ENCODE measurements around the gene CUEDC1. TPM values are rescaled to one million over a fixed set of nuclear protein-coding genes. Genes with fewer than 3 reads are reported as not detected.

CUEDC1 gene
- total RNA-seq, 2 experiments from 2014 or later: 0.47 TPM; not detected in 1

DNA sequence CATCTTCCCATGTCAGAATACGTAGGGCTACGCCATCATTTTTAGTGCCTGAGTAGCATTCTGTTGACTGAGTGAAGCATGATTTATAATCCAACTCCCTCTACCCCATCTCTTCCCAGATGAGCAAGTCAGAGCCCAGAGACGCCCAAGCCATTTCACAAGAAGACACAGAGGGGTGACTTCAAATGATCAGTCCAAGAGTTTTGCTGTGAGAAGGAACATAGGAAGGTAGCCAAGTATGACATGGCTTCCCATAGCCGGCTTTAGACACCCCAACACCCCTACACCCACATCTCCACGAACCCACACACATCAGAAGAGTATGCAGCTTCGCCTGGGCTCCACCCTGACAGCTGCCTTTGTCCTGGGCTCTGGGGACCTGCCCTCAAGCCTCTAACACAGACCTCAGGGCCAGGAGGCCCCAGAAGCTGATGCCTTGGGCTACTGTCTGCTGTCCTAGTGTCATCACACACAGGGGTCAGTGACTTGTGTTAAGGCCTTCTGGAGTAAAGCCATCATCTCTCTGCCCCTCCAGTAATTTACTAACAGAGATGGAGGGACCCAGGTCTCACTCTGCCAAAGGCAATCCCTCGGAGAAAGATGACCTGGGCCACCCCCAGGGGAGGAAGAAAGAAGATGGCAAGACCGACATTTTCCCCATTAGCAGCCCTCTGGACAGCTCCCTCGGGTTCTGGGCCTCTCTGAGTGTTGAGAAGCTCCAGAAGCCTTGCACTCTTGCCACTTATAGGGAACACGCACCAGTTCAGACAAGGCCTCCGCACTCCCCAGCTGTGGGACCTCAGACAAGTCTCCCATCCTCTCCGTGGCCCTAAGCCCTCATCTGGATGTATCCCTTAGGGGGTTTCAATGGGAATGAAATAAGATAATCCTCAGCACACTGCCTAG is 66.6 kb downstream of the CUEDC1 start:
- ChIA-PET POLR2A (no interaction called here), CTCF (interaction anchor here (1.0 kb wide), 1 partner anchor 11 kb away, joined by 3 read pairs; no protein-coding TSS in a partner anchor)
- Mint-ChIP-seq H3K27me3 (peaks cover 8% of the 10 kb centered on the region), H3K4me3 (no peak overlapping the region), H3K27ac (no peak overlapping the region), H3K36me3 (ENCODE audit: low read depth) (no peaks in the 10 kb centered on the region), H3K9me3 (no peaks in the 10 kb centered on the region), H3K4me1 (peaks cover 7% of the 10 kb centered on the region)
- DNase-seq: no peak

DNA sequence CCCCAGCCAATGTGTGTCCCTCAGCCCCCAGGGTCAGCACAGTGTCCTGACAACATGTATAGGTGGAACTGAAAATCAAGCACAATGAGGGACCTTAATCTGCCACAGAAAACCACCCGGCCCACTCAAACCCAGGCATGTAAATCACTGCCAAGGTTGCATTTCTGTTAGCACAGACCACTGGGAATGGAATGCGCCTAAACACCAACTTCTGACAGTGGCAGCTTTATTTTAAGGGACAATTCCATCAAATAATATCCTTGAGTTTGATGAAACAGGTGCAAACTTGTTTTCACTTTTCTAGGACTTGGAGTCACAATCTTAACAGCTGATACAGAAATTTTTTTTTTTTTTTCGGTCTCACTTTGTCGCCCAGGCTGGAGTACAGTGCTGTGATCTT is 68.1 kb downstream of the CUEDC1 start:
- no peak overlapping the region for H3K27ac Mint-ChIP-seq
- H3K4me1 Mint-ChIP-seq: no peaks in the 10 kb centered on the region
- POLR2A ChIA-PET: no interaction called here
- H3K9me3 Mint-ChIP-seq: no peaks in the 10 kb centered on the region
- CTCF ChIA-PET: no interaction called here
- H3K4me3 Mint-ChIP-seq: no peak overlapping the region
- H3K27me3 Mint-ChIP-seq: peaks cover 6% of the 10 kb centered on the region
- no peak for DNase-seq
- no peaks in the 10 kb centered on the region for H3K36me3 Mint-ChIP-seq (ENCODE audit: low read depth)

DNA sequence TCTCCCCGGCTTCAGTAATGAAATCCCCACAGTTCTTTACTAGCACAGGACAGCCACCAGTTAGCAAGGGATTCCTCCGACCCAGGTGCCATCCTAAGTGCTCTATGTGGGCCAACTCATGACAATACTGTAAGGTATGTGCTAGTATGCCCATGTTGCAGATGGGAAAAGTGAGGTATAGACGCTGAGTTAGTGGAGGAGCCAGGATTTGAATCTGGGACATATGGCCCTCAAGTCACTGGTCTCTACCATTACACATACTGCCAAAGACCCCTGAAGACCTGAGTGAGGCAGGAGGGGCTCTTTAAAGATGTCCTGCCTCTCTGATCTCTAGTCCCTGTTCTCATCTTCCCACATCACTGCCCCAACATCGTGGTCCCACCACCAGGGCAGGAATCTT is 69.2 kb downstream of the CUEDC1 start:
- POLR2A ChIA-PET: no interaction called here
- H3K27me3 Mint-ChIP-seq: peaks cover 2% of the 10 kb centered on the region
- no peak overlapping the region for H3K4me3 Mint-ChIP-seq
- no peaks in the 10 kb centered on the region for H3K4me1 Mint-ChIP-seq
- no peaks in the 10 kb centered on the region for H3K36me3 Mint-ChIP-seq (ENCODE audit: low read depth)
- CTCF ChIA-PET: interaction anchor here (1.0 kb wide), 1 partner anchor 25 kb away, joined by 3 read pairs; no protein-coding TSS in a partner anchor
- no peak for DNase-seq
- H3K9me3 Mint-ChIP-seq: no peaks in the 10 kb centered on the region
- H3K27ac Mint-ChIP-seq: no peak overlapping the region

DNA sequence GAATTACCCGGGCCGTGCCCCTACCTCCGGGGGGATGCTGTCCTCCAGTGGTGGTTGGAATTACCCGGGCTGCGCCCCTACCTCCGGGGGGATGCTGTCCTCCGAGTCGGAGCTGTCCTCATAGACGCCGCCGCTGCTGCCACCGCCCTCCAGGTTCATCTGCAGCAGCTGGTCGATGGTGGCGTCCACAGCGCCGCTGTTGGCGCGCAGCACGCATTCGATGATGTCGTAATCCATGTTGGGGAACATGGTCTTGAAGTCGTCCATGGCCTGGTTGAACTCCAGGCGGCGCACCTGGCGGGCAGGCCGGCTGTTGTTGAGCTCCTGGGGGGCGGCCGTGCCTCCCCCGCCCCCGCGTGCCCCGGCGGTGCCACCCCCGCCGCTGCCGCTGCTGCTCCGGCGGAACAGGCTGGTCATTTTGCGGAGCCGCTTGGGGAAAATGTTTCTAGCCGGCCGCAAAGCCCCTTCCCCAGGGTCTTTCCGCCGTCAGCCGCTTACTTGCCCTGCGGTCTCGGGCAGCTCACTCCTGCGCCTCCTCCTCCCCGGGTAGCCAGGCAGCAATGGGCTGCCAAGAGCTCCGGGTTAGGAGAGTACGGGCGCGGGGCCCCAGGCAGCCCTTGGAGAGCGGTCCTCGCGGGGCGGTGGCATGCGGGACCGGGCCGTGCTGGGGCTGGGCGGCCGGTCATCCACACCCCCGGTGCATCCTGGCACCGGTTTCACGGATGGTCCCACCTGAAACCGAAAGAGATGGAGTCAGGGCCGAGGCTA is 69.9 kb downstream of the CUEDC1 start:
- Mint-ChIP-seq H3K4me1 (no peaks in the 10 kb centered on the region), H3K36me3 (ENCODE audit: low read depth) (no peaks in the 10 kb centered on the region), H3K27me3 (peaks cover 1% of the 10 kb centered on the region), H3K27ac (no peak overlapping the region), H3K9me3 (no peaks in the 10 kb centered on the region), H3K4me3 (no peak overlapping the region)
- ChIA-PET POLR2A (no interaction called here), CTCF (interaction anchor here (1.0 kb wide), 1 partner anchor 25 kb away, joined by 3 read pairs; no protein-coding TSS in a partner anchor)
- DNase-seq: no peak

DNA sequence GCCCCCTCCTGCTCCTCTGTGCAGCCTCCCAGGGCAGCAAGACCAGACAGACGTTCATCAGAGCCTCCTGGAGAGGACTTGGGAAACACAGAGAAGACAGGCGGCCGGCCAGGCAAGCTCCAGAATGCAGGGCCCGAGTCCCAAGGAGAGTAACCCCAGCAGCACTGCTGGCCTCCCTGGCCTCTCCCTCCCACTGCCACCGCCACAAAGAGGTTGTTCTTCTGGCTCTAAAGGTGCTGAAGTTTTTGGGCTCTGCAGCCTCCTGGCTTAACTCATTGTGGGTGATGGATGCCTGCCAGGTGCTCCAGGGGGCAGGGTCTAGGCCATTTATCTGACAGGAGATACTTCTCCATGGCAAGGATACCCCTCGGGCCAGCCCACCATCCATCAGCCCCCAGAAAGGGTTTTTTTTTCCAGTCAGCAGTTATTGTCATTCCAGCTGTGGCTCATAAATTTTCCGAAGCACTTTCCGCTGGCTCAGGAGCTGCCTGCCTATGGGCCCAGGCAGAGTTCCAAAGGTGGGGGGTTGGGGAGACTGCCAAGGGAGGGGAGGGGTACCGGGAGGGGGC is 73.3 kb downstream of the CUEDC1 start:
- Mint-ChIP-seq H3K27me3 (peaks cover 9% of the 10 kb centered on the region), H3K9me3 (no peaks in the 10 kb centered on the region), H3K36me3 (ENCODE audit: low read depth) (no peaks in the 10 kb centered on the region), H3K4me1 (peaks cover 12% of the 10 kb centered on the region), H3K4me3 (no peak overlapping the region), H3K27ac (no peak overlapping the region)
- no peak for DNase-seq
- CTCF ChIA-PET: interaction anchor here (1.6 kb wide), 1 partner anchor 69 kb away, joined by 4 read pairs; no protein-coding TSS in a partner anchor
- POLR2A ChIA-PET: interaction anchor here (0.6 kb wide), 1 partner anchor 16 kb away, joined by 6 read pairs; no protein-coding TSS in a partner anchor

DNA sequence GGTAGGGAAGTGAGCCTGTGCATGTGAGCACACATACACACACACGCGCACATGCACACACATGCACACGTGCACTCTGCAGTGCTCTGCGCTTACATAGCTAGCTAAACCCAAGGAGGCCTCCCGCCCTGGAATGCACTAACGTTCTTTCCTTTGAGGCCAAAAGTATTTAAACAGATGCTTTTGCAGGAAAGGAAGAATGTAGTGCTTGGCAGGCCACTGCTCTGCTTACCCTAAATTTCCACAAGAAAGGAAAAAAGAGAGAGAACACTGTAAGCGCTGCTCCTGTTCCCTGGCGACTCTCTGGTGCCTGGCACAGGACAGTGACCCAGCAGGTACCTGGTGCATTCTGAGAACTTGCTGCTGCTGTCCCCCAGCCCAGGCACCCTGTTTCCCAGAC is 74.1 kb downstream of the CUEDC1 start:
- POLR2A ChIA-PET: no interaction called here
- H3K4me3 Mint-ChIP-seq: no peak overlapping the region
- H3K27me3 Mint-ChIP-seq: peaks cover 12% of the 10 kb centered on the region
- no peaks in the 10 kb centered on the region for H3K36me3 Mint-ChIP-seq (ENCODE audit: low read depth)
- peaks cover 12% of the 10 kb centered on the region for H3K4me1 Mint-ChIP-seq
- CTCF ChIA-PET: interaction anchor here (1.1 kb wide), 1 partner anchor 75 kb away, joined by 3 read pairs; no protein-coding TSS in a partner anchor
- DNase-seq: no peak
- no peaks in the 10 kb centered on the region for H3K9me3 Mint-ChIP-seq
- H3K27ac Mint-ChIP-seq: no peak overlapping the region

DNA sequence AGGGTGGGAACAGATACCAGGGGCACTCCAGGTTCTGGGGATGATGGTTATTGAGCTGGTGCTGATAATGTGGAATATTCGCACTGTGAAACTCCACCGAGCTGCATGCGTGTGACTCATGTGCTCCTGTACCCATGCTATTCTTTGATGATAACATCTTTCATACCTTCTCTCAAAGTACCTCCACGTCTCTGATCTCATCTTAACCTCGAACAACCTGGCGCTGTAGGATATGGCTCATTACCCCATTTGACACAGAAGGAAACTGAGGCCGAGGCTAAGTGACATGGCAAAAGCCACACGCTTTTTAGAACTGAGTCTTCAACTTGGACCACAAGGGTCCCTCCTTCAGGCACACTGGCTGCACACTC is 75.1 kb downstream of the CUEDC1 start:
- H3K4me3 Mint-ChIP-seq: no peak overlapping the region
- POLR2A ChIA-PET: no interaction called here
- no peak for DNase-seq
- peaks cover 15% of the 10 kb centered on the region for H3K27me3 Mint-ChIP-seq
- H3K9me3 Mint-ChIP-seq: no peaks in the 10 kb centered on the region
- peaks cover 12% of the 10 kb centered on the region for H3K4me1 Mint-ChIP-seq
- CTCF ChIA-PET: interaction anchor here (0.6 to 1.4 kb wide), 4 partner anchors 8 to 256 kb away, joined by 3 to 4 read pairs (median 4); no protein-coding TSS in a partner anchor
- H3K36me3 Mint-ChIP-seq (ENCODE audit: low read depth): no peaks in the 10 kb centered on the region
- no peak overlapping the region for H3K27ac Mint-ChIP-seq

DNA sequence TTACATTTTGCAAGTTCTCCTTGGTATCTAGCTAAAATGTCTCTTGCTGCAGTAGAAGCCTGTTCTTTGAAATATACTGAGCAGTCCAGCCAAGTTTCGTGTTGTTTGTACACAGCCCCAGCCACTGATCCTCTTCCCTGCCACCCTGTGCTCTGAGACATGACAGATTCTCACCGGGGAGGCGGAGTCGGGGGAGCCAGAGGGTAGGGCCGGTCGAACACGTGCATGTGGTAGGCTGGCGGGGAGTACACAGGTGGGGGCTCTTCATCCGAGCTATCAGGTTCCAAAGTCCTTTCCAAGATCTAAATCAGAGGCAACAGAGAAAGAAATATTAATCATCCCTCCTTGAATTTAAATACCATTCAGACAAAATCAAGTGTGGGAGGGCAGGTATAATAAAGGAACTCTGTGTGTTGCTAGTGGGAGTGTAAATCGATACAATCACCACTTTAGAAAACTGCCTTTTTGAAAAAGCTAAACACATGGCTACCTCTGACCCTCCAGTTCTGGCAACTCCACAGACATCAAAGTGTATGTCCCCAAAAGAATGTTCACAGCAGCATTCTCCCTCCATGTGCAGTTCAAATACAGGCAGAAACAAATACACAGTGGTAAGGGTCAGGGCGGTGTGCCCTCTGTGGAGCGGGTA is 75.7 kb downstream of the CUEDC1 start:
- no peak overlapping the region for H3K4me3 Mint-ChIP-seq
- no peaks in the 10 kb centered on the region for H3K36me3 Mint-ChIP-seq (ENCODE audit: low read depth)
- peaks cover 15% of the 10 kb centered on the region for H3K27me3 Mint-ChIP-seq
- H3K9me3 Mint-ChIP-seq: no peaks in the 10 kb centered on the region
- H3K27ac Mint-ChIP-seq: no peak overlapping the region
- DNase-seq: no peak
- H3K4me1 Mint-ChIP-seq: peaks cover 12% of the 10 kb centered on the region
- CTCF ChIA-PET: interaction anchor here (1.1 to 1.4 kb wide), 3 partner anchors 8 to 77 kb away, joined by 3 to 4 read pairs (median 3); no protein-coding TSS in a partner anchor
- POLR2A ChIA-PET: no interaction called here

DNA sequence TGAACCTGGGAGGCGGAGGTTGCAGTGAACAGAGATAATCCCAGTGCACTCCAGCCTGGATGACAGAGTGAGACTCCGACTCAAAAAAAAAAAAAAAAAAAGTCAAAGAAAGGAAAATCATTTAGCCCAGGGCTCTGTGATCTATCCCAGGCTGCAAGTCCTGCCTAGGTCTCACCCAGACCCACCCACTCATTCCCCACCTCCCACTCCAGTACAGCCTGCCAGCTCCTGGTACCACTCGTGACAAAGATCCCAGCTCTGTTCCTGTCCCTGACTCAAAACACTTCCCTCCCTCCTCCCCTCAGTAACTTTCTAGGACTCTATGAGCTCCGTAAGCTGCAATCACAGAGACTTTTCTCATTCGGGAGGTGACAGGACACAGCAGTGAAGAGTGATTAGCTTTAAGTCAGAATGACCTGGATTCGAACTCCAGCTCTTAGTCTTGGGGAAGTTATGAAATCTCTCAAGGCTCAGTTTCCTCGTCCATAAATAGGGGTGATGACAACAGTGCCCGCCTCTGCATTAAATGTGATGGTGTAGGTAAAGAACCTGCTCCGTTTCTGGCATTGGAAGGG is 77.3 kb downstream of the CUEDC1 start:
- Mint-ChIP-seq H3K36me3 (ENCODE audit: low read depth) (no peaks in the 10 kb centered on the region), H3K9me3 (no peaks in the 10 kb centered on the region), H3K27me3 (peaks cover 20% of the 10 kb centered on the region), H3K4me3 (no peak overlapping the region), H3K4me1 (peaks cover 22% of the 10 kb centered on the region), H3K27ac (no peak overlapping the region)
- ChIA-PET POLR2A (interaction anchor here (0.6 kb wide), 1 partner anchor 1563 kb away, joined by 3 read pairs; no protein-coding TSS in a partner anchor), CTCF (interaction anchor here (1.2 to 1.5 kb wide), 2 partner anchors 11 to 18 kb away, joined by 4 to 6 read pairs; no protein-coding TSS in a partner anchor)
- DNase-seq: no peak

DNA sequence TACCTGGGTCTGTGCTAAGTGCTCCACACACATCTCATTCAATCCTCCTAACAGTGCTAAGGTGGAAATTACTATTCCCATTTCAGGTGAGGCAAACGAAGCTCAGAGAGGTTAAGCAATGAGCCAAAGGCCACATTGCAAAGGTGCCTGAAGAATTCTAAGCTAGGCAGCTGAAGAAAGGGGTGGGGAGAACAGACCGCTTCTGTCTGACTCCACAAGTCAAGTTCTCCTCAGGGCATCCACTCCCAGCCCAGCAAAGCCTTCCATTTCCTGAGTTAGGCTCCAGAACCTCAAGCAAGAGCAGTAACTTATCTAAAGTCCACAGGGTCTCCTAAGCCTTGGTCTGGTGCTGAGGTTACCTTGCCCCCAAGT is 78.4 kb downstream of the CUEDC1 start:
- CTCF ChIA-PET: interaction anchor here (1.0 to 1.6 kb wide), 2 partner anchors 15 to 27 kb away, joined by 3 to 5 read pairs; partner anchors contain the start of gene MRPS23
- Mint-ChIP-seq H3K4me1 (peaks cover 26% of the 10 kb centered on the region), H3K27me3 (peaks cover 26% of the 10 kb centered on the region), H3K9me3 (no peaks in the 10 kb centered on the region), H3K27ac (no peak overlapping the region), H3K4me3 (no peak overlapping the region), H3K36me3 (ENCODE audit: low read depth) (no peaks in the 10 kb centered on the region)
- POLR2A ChIA-PET: no interaction called here
- DNase-seq: no peak

DNA sequence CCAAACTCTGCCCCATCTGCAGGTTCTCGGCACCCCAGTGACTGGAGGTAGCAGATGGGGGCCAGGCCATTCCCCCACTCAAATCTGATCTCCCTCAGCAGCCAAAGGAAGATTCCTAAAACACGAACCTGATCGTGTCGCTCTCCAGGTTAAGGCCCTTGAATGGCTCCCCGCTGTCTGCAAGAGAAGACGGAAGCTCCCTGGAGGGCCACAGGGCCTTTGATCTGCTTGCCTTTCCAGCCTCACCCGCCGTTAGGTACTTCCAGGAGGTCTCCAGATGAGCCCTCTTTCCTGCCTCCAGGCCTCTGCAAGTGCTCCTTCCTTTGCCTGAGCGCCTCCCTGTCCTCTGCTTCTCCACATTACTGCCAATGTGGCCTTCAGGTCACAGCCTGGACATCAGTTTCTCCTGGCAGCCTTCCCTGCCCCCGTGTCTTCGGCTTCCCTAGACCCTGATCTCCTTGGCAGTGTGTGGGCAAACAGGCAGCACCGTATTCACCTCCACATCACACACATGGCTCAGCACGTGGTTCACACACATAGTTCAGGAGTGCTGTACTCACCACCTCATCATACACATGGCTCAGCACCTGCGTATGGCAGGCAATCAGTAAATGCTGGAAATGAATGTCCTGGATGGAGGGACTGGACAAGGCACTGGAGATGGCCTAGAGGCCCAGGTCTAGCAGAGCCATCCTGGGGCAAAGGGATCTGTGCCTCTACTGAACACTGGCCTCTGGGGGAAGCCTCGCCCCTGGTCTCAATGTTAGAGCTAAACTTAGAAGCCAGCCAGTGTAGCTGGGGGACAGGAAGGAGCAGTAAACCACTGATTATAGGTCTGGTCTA is 79.0 kb downstream of the CUEDC1 start:
- no peaks in the 10 kb centered on the region for H3K36me3 Mint-ChIP-seq (ENCODE audit: low read depth)
- H3K27ac Mint-ChIP-seq: no peak overlapping the region
- no peak overlapping the region for H3K4me3 Mint-ChIP-seq
- no peak for DNase-seq
- H3K9me3 Mint-ChIP-seq: no peaks in the 10 kb centered on the region
- H3K27me3 Mint-ChIP-seq: peaks cover 27% of the 10 kb centered on the region
- POLR2A ChIA-PET: no interaction called here
- peaks cover 26% of the 10 kb centered on the region for H3K4me1 Mint-ChIP-seq
- CTCF ChIA-PET: interaction anchor here (1.0 to 1.6 kb wide), 2 partner anchors 16 to 26 kb away, joined by 3 to 5 read pairs; partner anchors contain the start of gene MRPS23
